ENCODE results near the gene VENTX.
A peak's percentile ranks its signal among the peaks of the same experiment; 100 is the strongest.

Gene VENTX

DNA sequence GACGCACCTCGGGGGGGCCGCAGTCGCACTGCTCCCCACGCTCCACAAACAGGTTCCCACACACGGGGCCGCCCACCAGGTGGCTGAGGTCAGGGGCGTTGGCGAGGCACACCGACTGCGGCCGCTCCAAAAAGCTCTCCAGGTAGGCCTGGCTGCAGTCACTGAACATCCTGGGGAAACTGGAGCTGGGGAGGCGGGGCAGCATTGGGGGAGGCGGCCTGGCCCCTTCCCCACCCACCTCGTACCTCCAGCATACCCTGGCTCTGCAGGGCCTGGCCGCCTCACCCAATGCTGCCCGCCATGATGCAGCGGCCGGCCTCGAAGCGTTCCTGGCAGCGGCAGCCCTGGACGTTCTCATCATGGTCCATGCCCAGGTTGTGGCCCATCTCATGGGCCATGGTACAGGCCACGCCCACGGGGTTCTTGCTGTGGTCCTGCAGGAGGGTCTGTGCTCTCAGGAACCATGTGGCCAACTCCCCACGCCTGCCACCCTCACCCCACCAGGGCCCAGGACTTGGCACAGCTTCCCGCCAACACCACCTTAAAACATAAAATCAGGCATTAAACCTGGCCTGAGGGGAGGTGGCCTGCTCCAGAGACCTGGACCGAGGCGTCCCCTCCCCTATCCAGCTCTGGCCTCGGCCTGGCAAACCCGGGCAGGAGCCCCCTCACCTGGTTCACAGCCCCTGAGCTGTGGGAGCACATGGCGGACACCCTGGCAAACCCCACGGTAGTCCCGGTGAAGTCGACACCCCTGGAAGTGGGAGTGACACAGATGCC is 34.1 kb downstream of the VENTX start:
- DNase-seq (ENCODE audit: low read depth in 2 of 3, low spot score in 1 of 3), result no peak

DNA sequence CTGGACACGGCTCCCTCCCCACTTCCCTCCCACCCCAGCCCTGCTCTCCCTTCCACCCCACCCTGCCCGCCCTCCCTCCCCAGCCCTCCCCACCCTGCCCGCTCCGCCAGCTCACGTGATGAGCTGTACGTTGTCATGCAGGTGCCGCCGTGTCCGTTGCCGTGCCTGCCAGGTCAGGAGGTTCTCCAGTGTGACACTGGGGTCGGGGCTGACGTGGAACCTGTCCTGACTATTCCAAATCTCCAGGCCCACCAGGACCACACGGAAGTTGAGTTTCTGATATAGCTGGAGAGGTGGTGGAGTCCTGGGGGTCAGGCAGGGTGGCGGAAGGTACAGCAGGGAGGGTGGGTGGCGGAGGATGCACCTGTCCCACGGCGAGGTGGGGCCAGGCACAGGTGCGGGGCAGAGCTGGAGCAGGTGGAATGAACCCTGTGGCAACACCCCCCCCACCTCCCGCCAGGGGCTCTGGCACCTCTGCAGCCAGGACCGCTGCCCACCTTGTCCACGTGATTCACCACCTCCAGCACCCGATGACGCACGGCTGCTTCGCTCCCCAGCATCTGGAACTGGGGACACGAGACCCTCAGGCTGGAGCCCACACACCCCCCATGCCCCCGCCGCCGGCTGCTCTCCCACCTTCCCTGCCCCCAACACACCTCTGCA is 34.8 kb downstream of the VENTX start:
- DNase-seq (ENCODE audit: low read depth in 2 of 3, low spot score in 1 of 3), result no peak

DNA sequence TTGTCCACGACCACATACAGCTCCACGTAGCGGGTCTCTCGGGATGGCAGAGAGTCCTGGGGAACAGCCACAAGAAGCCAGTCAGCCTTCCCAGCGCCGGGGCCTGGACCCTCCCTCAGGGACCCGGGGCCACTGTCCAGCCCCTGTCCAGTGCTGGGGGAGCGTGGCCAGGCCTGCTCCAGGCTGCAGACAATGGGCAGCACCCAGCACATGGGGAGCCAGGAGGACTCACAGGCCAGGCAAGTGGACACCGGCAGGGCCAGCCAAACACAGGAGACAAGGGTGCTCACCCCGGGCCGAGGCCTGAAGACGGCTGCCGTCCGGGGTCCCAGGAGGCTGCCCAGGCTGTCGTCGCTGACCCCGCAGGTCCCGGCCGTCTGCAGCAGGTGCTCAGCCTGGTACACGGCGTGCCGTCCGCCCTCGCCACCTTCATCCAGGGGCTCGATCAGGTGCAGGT is 35.3 kb downstream of the VENTX start:
- DNase-seq (ENCODE audit: low read depth in 2 of 3, low spot score in 1 of 3), result no peak

DNA sequence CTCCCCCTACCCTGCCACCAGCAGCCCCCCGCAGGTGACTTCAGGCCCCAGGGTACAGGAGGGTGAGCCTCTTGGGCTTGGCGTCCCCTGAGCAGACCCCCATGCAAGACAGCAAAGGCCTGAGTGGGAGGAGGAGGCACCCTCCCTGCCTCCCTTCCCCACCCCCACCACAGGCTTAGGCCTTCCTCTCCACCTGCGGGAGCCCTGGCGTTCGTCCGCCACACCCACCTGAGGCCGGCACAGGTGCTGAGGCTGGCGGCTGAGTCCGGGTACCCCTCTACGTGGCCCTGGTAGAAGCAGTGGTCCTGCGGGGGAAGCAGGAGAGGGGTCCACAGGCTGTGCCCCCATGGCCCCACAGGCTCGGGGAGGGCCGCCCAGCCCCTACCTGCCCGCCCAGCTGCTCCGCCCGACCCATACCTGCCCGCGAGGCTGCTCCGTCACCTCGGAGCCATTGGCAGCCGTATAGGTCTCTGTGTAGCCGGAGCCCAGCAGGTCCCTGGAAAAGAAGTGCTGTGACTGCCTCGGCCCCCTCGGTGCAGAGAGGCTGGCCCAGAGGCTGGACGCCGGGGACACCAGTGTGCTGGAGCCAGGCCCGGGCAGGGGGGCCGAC is 36.0 kb downstream of the VENTX start:
- no peak for DNase-seq (ENCODE audit: low read depth in 2 of 3, low spot score in 1 of 3)

DNA sequence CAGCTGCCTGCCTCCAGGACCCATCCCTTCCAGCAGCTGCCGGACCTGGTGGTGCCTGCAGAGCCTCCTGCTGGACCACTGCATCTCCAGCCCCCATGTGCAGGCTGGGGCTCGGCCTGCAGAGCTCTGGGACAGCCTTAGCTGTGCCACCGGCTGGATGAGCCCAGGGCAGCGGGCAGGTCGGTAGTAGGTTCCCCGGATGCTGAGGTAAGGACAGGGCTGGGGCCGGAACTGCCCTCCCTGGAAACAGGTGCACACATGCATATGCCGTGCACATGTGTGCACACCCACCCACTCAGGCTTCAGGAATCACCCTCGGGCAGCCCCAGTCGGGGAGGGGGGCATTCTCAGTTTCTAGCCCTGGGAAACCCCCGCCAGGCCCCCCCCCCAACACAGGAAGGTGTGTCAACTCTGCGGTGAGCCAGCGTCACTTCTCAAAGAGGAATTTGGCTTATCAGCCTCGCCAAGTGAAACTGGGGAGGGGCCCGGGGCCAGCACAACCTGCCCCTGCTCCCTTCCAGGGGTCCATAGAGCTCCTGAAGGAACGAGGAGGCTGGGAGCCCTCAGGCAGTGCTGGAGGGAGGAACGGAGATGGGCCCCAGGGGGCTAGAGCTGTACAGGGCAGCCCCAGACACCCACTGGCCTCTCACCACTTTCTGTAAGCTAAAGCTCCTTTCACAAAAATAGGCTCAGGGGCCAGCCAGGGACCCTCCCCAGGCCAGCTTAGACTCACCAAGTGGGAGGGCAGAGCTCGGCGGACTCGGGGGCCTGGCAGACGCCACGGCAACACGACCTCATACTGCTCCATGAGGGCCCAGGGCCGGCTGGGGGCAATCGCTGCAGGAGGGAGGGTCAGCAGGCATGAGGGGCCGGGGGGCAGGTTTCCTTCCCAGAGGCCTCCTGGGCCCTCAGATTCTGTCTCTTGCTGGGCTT is 37.4 kb downstream of the VENTX start:
- DNase-seq (ENCODE audit: low read depth in 2 of 3, low spot score in 1 of 3), result peak; percentile 68 to 80 (median 77)

DNA sequence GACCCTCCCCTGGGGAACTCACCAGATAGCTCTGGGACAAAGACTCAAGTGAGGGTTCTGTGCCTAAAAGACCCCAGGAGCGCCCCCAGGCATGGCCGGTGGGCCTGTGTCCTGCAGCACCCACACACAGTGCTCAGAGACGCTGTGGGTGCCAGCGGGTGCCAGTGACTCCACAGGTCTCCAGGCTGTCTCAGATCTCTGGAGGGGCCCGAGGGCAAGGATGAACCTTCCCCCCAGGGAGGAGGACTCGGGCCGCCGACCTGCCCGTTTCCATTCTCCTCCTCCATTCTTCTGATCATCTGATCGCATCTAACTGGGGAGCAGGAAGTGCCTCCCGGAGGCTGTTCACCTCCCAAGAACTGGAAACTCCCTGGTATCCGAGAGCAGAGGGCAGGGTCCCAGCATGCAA is 38.0 kb downstream of the VENTX start:
- peak in 1 of 3 donors; percentile 41 for DNase-seq (ENCODE audit: low read depth in 2 of 3, low spot score in 1 of 3)

DNA sequence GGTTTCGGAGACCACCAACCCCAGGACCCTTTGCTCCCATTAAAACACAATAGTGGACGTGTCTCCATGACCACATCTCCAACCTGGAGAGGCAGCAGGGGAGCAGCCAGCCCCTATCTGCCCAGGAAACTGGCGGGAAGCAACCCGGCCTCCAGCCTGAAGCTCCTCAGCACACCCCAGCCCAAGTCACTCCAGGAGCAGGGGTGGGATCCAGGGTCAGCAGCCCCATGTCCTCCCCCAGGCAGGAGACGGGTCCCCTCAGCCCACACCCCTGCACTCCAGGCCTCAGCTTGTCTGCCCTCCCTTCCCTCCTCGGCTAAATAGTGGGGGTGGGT is 38.4 kb downstream of the VENTX start:
- no peak for DNase-seq (ENCODE audit: low read depth in 2 of 3, low spot score in 1 of 3)

DNA sequence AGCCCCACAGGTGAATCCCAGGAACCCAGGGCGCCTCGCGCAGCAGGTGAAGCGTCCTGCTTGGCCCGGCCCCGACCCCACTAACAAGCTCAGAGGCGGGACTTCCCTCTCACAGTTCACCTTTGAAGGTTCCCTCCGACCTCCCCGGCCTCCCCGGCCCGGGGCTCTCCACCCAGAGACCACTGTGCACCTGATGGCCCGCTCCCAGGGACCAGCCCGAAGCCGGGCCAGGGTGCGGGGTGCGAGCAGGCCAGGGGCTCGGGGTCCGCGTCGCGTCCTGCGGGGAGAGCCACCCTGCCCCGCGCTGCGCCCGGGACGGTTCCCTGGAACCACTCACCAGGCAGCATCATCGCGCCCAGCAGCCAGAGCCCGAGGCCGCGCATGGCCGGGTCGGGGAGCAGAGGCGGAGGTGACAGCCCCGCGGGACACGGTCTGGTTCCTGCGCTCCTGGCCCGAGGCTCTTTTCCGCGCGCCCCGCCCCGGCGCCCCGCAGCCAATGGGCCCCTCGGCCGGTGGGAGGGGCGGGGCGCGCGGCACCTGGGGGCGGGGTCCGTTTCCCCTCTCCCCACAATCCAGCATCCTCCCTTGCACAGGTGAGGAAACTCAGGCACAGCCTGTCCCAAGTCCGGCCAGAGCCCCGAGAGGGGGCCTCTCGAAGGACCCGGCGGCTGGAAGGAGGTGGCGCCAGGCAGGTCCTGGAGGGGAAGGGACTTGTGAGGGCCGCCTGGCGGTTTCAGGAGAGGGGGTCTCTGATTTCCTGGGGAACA is 39.0 kb downstream of the VENTX start, which contains the start of gene ADAM8:
Gene ADAM8 (minus strand): TSS at position 434 of the 767 bp plus-strand sequence. CDS start 51 bp downstream, at position 383.
- DNase-seq (ENCODE audit: low read depth in 2 of 3, low spot score in 1 of 3), result peak in 2 of 3 donors; percentile 63 to 66

DNA sequence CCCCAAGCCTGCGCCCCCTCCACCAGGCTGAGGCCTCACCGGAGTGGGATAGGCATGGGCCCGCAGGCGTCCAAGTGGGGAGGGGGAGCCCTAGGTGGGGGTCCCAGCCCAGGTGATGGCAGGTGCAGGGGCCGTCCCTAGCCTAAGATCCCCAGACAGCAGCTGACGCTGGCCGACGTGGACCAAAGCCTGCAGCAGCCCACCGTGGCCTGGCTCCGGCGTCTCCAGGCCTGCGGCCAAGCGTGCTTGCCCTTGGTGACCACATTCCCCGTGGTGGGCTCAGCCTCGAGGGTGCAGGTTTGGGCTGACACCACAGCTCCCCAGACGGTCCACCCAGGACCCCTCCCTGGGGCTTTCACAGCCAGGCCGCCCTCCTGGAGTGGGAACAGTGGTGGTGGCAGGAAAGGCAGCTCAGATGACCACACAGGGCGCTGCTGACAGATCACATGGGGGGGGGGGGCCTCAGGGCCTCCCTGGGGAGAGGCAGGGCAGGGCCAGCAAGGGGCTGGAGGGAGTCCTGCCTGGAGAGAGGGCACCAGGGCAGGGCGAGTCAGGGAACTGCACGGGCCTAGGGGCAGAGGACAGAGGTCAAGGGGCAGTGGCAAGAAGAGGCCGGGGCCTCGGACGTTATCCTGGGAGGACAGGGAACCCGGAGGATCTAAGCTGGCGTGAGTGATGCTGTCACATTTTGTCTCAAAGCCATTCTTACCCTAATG is 39.8 kb downstream of the VENTX start:
- DNase-seq (ENCODE audit: low read depth in 2 of 3, low spot score in 1 of 3), result no peak

DNA sequence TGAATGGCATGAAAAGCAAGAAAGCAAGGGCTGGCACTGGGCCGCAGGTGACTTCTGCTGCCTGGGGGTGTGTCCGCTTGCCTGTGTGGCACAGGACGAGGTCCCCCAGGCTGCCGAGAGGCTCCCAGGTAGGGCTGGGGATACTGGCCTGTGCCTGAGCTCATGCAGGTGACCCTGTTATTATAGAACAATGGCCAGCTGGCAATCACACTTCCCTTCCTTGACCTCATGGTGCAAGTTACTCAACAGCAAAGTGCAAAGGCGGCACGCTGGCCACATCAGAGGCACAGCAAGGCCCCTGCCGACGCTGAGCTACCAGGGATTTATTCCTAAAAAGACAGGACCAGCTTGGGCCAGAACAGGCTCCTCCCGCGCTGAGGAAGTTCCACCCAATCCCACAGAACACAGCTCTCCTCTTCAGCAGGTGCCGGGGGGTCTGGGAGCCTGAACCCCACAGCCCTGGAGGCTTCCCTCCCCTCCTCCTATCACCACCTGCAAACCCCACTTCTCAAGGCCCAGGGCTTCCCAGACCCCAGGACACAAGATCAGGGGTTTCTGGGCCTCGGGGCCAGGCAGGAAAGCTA is 40.4 kb downstream of the VENTX start:
- no peak for DNase-seq (ENCODE audit: low read depth in 2 of 3, low spot score in 1 of 3)

DNA sequence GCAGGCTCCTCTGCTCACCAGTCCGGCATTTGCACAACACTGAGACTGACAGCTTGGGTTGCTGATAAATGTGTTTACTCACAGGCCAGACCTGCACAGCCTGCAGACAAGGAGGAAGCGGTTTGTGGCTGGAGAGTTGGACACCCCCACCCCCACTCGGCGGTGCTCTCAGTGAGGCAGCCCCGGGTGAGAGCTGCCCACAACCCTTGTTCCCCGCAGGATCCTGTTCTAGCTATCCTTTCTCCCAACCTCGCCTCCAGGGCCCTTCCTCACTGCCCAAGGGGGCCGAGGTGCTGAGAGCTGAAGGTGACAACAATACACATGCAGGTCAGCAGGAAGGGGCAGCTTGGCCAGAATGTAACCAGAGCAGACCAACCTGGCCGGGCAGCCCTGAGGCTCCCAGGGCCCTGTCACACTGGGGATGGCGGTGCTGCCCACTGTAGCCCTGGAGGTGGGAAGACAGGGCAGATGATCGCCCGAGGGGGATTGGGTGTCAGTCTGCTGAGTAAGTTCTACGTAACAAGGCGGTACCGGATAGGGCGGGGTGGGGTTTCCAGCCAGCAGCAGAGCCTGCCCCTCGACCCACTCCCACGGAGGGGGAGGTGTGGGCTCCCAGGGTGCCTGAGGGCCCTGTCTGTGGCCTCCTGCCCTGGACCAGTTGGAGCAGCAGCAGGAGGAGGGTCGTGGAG is 41.1 kb downstream of the VENTX start:
- DNase-seq (ENCODE audit: low read depth in 2 of 3, low spot score in 1 of 3), result peak in 1 of 3 donors; percentile 45

DNA sequence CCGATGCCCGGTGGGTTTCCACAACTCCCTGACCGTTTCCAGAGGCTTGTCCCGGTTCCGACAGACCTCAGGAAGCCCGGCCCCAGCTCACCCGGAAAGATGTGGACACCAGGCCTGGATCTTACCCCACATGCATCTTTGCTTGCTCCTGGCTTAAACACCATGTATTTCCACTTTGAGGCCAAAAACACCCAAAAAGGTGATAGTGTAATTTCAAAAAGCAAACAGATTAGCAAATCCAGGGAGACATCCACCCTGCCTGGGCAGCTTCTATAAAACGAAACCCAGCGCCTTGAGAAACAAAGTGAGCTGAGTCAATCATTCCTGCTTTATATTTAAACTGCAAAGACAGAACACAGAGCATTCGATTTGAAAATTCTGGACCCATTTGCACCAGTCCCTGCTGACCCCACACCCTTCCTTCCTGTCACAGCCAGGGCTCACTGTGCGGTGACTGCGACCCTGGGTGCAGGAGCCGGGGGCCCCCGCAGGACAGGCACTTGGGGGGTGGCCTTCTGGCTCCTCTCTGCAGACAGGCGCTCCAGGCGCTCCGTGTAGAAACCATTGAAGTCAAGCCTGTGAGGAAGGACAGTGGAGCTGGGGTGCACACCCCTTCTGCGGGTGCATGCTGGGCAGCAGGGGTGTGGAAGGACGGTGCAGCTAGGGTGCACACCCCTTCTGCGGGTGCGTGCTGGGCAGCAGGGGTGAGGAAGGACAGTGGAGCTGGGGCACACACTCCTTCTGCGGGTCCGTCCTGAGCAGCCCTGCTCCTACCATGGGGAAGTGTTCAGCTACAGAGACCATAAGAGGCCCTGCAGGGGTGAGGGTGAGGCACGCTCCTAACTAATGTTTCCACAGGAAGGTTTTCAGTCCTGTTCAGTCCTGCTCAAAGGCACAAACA is 41.9 kb downstream of the VENTX start:
- DNase-seq (ENCODE audit: low read depth in 2 of 3, low spot score in 1 of 3), result no peak

DNA sequence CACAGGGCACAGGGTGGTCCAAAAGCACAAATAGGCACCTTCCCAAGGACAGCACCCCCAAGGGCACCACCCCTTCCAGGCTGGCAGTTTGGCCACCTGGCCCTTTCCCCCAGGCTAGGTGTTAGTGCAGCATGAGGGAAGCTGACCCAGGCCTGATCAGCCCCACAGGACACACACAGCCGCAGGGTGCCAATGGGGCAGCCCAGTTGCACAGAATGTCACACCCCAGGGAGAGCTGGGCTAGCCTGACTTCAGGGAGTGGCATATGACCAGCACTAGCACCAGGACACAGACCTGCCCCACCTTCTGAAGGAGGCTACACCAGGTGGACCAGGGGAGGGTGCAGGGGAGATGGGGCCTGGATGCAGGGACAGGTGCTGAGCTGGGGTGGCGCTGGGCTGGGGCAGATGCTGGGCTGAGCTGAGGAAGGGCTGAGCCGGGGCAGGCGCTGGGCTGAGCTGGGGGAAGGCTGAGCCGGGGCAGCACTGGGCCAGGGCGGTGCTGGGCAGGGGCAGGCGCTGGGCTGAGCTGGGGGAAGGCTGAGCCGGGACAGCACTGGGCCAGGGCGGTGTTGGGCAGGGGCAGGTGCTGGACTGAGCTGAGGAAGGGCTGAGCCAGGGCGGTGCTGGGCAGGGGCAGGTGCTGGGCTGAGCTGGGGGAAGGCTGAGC is 42.9 kb downstream of the VENTX start:
- no peak for DNase-seq (ENCODE audit: low read depth in 2 of 3, low spot score in 1 of 3)

DNA sequence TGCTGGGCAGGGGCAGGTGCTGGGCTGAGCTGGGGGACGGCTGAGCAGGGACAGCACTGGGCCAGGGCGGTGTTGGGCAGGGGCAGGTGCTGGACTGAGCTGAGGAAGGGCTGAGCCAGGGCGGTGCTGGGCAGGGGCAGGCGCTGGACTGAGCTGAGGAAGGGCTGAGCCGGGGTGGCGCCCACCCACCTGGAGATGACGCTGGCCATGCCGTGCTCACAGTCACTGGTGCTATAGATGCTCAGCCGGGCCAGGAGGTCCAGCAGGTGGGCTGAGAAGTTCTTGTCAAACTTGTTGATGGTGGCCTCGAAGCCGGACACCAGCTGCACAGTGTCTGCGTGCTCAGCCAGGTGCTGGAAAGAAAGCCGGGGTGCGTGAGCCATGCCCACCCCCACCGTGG is 43.4 kb downstream of the VENTX start:
- no peak for DNase-seq (ENCODE audit: low read depth in 2 of 3, low spot score in 1 of 3)

DNA sequence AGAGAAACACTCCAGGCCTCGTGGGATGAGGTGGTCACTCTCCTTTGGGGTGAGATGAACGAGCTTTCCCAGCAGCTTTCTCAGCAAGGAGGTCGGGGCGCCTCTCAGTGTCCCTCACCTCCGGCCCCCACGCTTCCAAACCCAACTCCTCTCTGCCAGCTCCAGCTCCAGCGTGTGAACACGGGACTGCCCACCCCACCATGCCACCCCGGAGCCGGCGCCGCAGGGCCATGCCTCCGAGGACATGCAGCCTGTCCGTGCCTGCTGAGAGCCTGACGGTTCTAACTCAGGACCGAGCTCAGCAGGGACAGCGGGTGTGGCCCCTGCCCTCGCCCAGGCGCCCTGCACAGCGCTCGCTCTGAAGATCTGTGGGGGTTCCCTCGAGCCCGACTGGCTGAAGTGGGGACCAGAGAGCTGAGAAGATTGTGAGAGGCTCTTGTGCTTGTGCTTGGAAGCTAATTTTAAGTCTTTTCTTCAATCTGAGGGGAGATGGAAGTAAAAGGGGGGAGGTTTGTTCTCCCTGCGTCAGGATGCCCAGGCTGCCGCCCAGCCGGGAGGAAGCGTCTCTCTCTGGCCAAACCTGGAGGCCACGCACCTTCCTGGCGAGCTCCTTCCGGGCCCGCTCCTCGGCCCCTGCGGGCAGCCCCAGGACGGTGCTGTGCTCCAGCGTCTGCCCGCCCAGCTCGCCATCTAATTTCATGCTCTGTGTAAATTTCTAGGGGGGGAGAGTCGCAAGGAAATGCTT is 44.1 kb downstream of the VENTX start:
- DNase-seq (ENCODE audit: low read depth in 2 of 3, low spot score in 1 of 3), result no peak

DNA sequence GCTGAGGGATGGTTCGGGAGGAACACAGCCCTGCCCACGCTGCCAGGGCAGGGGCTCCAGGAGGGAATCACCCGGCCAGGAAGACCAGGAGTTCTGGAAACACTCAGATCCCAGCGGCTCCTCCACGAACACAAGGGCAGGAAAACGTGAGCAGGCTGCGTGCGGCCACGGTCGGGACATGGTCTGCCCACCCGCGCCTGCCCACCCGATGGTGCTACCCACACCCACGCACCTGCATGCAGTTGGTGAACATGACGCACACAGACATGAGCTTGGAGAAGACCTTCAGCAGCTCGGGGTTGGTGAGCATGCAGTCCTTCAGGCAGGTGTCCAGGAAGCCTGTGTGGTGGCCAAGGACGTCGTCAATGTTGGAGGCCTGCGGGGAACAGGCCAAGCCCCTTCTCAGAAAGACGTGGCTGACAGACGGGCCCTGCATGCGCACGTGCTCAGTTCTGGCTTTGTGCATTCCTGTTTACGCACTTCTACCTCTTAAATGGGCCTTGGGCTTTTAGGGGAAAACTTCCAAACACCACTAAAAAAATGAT is 45.3 kb downstream of the VENTX start:
- no peak for DNase-seq (ENCODE audit: low read depth in 2 of 3, low spot score in 1 of 3)
